A673 (cell line): ENCODE data around the gene NAA10. TPM values are rescaled to one million over a fixed set of nuclear protein-coding genes. Genes with fewer than 3 reads are reported as not detected.

Experiments
- BruUV-seq: library from RNA; stranded (reverse); fragments of 400-500 nt; replicated peaks from 2 replicates; lab custom pipeline; 2021; lab: Mats Ljungman, UMichigan
- CTCF ChIA-PET: fragments of 300-600 bp; sonication (Branson Sonifier 250); formaldehyde crosslinking; loops from one replicate; lab custom pipeline; 2022; ENCODE audit warnings: antibody characterized with exemption; lab: Charles Lee
- POLR2A ChIA-PET: fragments of 300-600 bp; sonication (Branson Sonifier 250); formaldehyde crosslinking; loops from one replicate; lab custom pipeline; 2022; ENCODE audit warnings: antibody characterized with exemption; ENCODE audit not compliant: low non-redundant PET; lab: Charles Lee
- DNase-seq: peaks from one replicate; pipeline ENCODE4 v3.0.0-alpha.2; 2015; ENCODE audit warnings: low spot score
- H3K27ac ChIP-seq: fragments of 200-600 bp; sonication (generic); 2 replicates; pipeline ENCODE4 v1.5.1; 2016; ENCODE audit warnings: mixed run types, low read depth, mild to moderate bottlenecking, mixed read lengths, antibody characterized with exemption, low read length; ENCODE audit not compliant: poor library complexity, severe bottlenecking
- H3K27me3 ChIP-seq: fragments of 200-600 bp; sonication (generic); replicated peaks from 2 replicates; pipeline ENCODE4 v1.6.1; 2017; ENCODE audit warnings: mixed run types, low read depth, mild to moderate bottlenecking, mixed read lengths, antibody characterized with exemption, low read length; ENCODE audit not compliant: insufficient read depth, poor library complexity
- H3K36me3 ChIP-seq: fragments of 200-600 bp; sonication (generic); 2 replicates; pipeline ENCODE4 v1.6.1; 2016; ENCODE audit warnings: mixed run types, mild to moderate bottlenecking, mixed read lengths, antibody characterized with exemption, low read length; ENCODE audit not compliant: insufficient read depth, poor library complexity, severe bottlenecking
- H3K4me1 ChIP-seq: fragments of 200-600 bp; sonication (generic); 2 replicates; pipeline ENCODE4 v1.6.1; 2017; ENCODE audit warnings: mixed run types, mild to moderate bottlenecking, mixed read lengths, antibody characterized with exemption, low read length; ENCODE audit not compliant: insufficient read depth, poor library complexity, severe bottlenecking
- H3K4me3 ChIP-seq: fragments of 200-600 bp; sonication (generic); 2 replicates; pipeline ENCODE4 v1.5.1; 2016; ENCODE audit warnings: low read depth, mixed run types, mild to moderate bottlenecking, mixed read lengths, low read length; ENCODE audit not compliant: poor library complexity, severe bottlenecking
- H3K9me3 ChIP-seq: fragments of 200-600 bp; sonication (generic); 2 replicates; pipeline ENCODE4 v1.6.1; 2016; ENCODE audit warnings: mixed run types, low read depth, mild to moderate bottlenecking, mixed read lengths, antibody characterized with exemption, low read length; ENCODE audit not compliant: poor library complexity, severe bottlenecking
- EZH2 ChIP-seq: fragments of 200-600 bp; sonication (generic); IDR thresholded peaks from 2 replicates; pipeline ENCODE4 v1.6.1; 2017; ENCODE audit warnings: borderline replicate concordance, low read depth, mild to moderate bottlenecking, mixed read lengths, antibody characterized with exemption, low read length; ENCODE audit not compliant: poor library complexity, severe bottlenecking
- intact Hi-C: fragments of 100-400 bp; cut with micrococcal nuclease; formaldehyde crosslinking; loops from one replicate; pipeline ENCODE4 v1.10.0; 2022; ENCODE audit not compliant: unreplicated experiment
- total RNA-seq: library from RNA; stranded (reverse); gene quantifications from 2 replicates; pipeline ENCODE4 v1.2.3, GENCODE V29; 2021
- TF ChIP-seq, protein P1 (sequence below): fragments of 300-800, 200-600 bp; sonication (generic); conservative IDR thresholded peaks from 2 replicates; pipeline ENCODE4 v1.5.1; 2017; ENCODE audit warnings: low read depth, mild to moderate bottlenecking, antibody characterized with exemption, low read length, moderate library complexity, mixed read lengths

Gene NAA10
- total RNA-seq, 1 experiment from 2014 or later: 140 TPM

DNA sequence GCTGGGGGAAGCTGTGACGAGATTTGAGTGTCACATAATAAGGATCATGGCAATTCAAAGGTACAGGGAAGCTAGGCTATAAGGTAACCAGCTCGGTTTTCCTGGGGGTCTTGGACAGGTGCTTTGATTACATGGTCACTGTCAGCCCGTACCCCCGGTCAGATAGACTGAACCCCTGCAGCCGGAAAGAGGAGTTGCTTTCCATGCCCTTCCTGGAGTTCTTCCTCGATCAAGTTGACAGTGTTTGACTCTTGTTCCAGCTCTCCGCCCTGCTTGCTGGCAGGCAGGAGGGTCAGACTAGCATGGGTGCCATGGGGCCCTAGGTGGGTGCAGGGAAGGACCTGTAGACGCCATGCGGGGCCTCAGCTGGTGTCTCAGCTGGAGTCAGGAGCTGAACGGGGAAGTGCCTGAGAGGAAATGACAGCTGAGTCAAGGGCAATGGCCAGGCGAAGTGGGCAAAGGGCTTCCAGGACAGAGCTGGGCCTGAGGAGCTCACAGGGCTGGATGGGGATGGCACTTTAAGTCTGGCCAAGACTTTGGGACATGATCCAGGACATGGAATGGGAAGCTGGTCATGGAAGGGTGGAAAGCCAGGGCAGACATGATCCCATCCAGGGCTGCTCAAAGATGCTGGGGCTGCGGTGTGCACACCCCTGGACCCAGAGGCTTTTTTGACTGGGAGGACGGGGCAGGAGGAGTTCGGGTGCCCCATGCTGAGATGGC lies 39.3 kb upstream of the NAA10 start:
- H3K4me1 ChIP-seq: peaks cover 7% of the 10 kb centered on the region
- no peaks in the 10 kb centered on the region for H3K9me3 ChIP-seq
- no peaks in the 10 kb centered on the region for H3K27me3 ChIP-seq
- H3K36me3 ChIP-seq: no peaks in the 10 kb centered on the region
- intact Hi-C loops: loop anchor here (10.0 kb wide), 1 partner anchor 421 kb away; the partner anchor contains the start of gene RPL10
- peak overlapping the region; percentile 99 for H3K27ac ChIP-seq
- ChIA-PET CTCF (no interaction called here), POLR2A (interaction anchor here (0.6 kb wide), 1 partner anchor 11 kb away, joined by 3 read pairs; no protein-coding TSS in a partner anchor)
- H3K4me3 ChIP-seq: peak overlapping the region; percentile 86
- no TSS peak for BruUV-seq
- DNase-seq: no peak
- no peak for TF ChIP-seq EZH2
- TF ChIP-seq, protein P1, sequence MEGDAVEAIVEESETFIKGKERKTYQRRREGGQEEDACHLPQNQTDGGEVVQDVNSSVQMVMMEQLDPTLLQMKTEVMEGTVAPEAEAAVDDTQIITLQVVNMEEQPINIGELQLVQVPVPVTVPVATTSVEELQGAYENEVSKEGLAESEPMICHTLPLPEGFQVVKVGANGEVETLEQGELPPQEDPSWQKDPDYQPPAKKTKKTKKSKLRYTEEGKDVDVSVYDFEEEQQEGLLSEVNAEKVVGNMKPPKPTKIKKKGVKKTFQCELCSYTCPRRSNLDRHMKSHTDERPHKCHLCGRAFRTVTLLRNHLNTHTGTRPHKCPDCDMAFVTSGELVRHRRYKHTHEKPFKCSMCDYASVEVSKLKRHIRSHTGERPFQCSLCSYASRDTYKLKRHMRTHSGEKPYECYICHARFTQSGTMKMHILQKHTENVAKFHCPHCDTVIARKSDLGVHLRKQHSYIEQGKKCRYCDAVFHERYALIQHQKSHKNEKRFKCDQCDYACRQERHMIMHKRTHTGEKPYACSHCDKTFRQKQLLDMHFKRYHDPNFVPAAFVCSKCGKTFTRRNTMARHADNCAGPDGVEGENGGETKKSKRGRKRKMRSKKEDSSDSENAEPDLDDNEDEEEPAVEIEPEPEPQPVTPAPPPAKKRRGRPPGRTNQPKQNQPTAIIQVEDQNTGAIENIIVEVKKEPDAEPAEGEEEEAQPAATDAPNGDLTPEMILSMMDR: no peak

DNA sequence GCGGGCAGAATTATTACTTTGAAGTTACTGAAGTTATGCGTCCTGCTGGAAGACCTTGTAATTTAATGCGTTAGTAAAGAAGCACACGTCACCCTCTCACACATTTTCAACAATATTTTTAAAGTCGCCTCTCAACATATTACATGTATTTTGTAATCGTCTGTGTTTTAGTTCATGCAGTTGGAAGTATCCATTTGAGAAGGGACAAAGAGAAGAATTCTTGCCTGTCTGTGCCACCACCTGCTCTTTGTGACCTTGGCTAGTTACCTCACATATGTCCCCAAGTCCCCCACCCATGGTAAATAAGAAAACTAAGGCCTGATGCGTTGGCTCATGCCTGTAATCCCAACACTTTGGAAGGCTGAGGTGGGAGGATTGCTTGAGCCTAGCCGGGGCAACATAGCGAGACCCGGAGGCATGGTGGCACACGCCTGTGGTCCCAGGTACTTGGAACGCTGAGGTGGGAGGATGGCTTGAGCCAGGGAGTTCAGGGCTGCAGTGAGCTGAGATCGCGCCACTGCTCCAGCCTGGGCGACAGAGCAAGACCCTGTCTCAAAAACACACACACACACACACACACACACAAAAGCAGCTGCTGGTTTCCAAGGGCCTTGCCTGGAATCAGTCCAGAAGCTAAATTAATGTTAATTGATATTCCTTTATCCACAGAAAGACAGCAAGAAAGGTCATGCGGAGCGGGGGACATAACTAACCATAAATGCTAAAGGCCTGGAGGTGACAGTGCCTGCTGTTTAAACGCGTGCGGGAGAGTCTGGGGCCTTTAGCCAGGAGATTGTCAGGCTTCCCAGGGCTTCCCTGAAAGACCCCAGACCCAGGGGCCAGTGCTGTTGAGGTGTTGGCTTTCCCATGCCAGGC lies 38.5 kb upstream of the NAA10 start:
- CTCF ChIA-PET: no interaction called here
- TF ChIP-seq, protein P1: no peak
- TF ChIP-seq EZH2: no peak

GRCh38 chrX:153972368-153973126 lies 37.7 kb upstream of the NAA10 start, which contains the start of gene TMEM187:
TMEM187 (plus strand) TSS chrX:153972754; CDS start chrX:153982063, 9,309 bp downstream.
- H3K36me3 ChIP-seq: no peaks in the 10 kb centered on the region
- H3K4me1 ChIP-seq: peaks cover 13% of the 10 kb centered on the region
- TF ChIP-seq, protein P1: no peak
- TF ChIP-seq EZH2: no peak
- no peaks in the 10 kb centered on the region for H3K9me3 ChIP-seq
- intact Hi-C loops: loop anchor here (10.0 kb wide), 1 partner anchor 422 kb away; the partner anchor contains the start of gene RPL10
- DNase-seq: peak; percentile 97
- peak within 1 kb of the TSS; percentile 86 for H3K4me3 ChIP-seq
- ChIA-PET POLR2A (interaction anchor here (0.6 kb wide), 1 partner anchor 305 kb away, joined by 3 read pairs; no protein-coding TSS in a partner anchor), CTCF (no interaction called here)
- peak within 1 kb of the TSS; percentile 99 for H3K27ac ChIP-seq
- BruUV-seq: no TSS peak
- H3K27me3 ChIP-seq: no peaks in the 10 kb centered on the region

More for the DNA sequence above, 38.5 kb upstream of the NAA10 start:
- DNase-seq: no peak
- POLR2A ChIA-PET: interaction anchor here (0.6 kb wide), 1 partner anchor 10 kb away, joined by 3 read pairs; no protein-coding TSS in a partner anchor
- Histone ChIP-seq H3K4me1 (peaks cover 7% of the 10 kb centered on the region), H3K9me3 (no peaks in the 10 kb centered on the region), H3K36me3 (no peaks in the 10 kb centered on the region), H3K27me3 (no peaks in the 10 kb centered on the region), H3K27ac (peak overlapping the region; percentile 99), H3K4me3 (peak overlapping the region; percentile 86)
- intact Hi-C loops: loop anchor here (10.0 kb wide), 1 partner anchor 421 kb away; the partner anchor contains the start of gene RPL10
- TSS peak; percentile 72 for BruUV-seq
